Nephron (organoid): ENCODE results near the gene HPCAL1.

Experiments used
- H3K27ac Mint-ChIP-seq, 3 experiments: 2 replicates each; pipeline ENCODE4 v1.8.0; 2020; ENCODE audit warnings: mixed read lengths in 3 of 3, mild to moderate bottlenecking in 2 of 3, moderate library complexity in 1 of 3
- H3K27me3 Mint-ChIP-seq: 2 replicates; pipeline ENCODE4 v1.8.0; 2021; ENCODE audit warnings: low read depth, mild to moderate bottlenecking, moderate library complexity, mixed read lengths
- H3K36me3 Mint-ChIP-seq: 2 replicates; pipeline ENCODE4 v1.8.0; 2020; ENCODE audit warnings: low read depth, mixed read lengths
- H3K4me1 Mint-ChIP-seq: 2 replicates; pipeline ENCODE4 v1.8.0; 2020; ENCODE audit warnings: mixed read lengths
- H3K4me3 Mint-ChIP-seq, 3 experiments: 2 replicates each; pipeline ENCODE4 v1.8.0; 2020; ENCODE audit warnings: mild to moderate bottlenecking in 3 of 3, mixed read lengths in 3 of 3, moderate library complexity in 2 of 3
- H3K9me3 Mint-ChIP-seq: 2 replicates; pipeline ENCODE4 v1.8.0; 2020; ENCODE audit warnings: mixed read lengths
- CTCF ChIP-seq, 3 experiments: fragments of 200-600 bp; sonication (generic); IDR thresholded peaks; one replicate each; pipeline ENCODE4 v1.5.0; 2021; ENCODE audit warnings: antibody characterized with exemption in 3 of 3; ENCODE audit not compliant: unreplicated experiment in 3 of 3

Gene HPCAL1

GRCh38 chr2:10316336-10316735 is 13.6 kb downstream of the HPCAL1 start:
- peaks cover 4% of the 10 kb centered on the region for H3K4me1 Mint-ChIP-seq
- no peaks in the 10 kb centered on the region for H3K27me3 Mint-ChIP-seq
- peaks cover 3% of the 10 kb centered on the region for H3K9me3 Mint-ChIP-seq
- H3K4me3 Mint-ChIP-seq, result no peak overlapping the region
- H3K27ac Mint-ChIP-seq, result peak overlapping the region in 1 of 3 experiments; percentile 13
- H3K36me3 Mint-ChIP-seq, result peaks cover 6% of the 10 kb centered on the region
- TF ChIP-seq CTCF (IDR thresholded peaks at IDR 0.05; ENCODE audit: unreplicated experiment in 3 of 3), result no peak

GRCh38 chr2:10316860-10317259 is 14.2 kb downstream of the HPCAL1 start:
- no peak overlapping the region for H3K4me3 Mint-ChIP-seq
- TF ChIP-seq CTCF (IDR thresholded peaks at IDR 0.05; ENCODE audit: unreplicated experiment in 3 of 3), result no peak
- H3K4me1 Mint-ChIP-seq, result peaks cover 4% of the 10 kb centered on the region
- H3K9me3 Mint-ChIP-seq, result peaks cover 3% of the 10 kb centered on the region
- H3K27ac Mint-ChIP-seq, result no peak overlapping the region
- no peaks in the 10 kb centered on the region for H3K27me3 Mint-ChIP-seq
- peaks cover 6% of the 10 kb centered on the region for H3K36me3 Mint-ChIP-seq

DNA sequence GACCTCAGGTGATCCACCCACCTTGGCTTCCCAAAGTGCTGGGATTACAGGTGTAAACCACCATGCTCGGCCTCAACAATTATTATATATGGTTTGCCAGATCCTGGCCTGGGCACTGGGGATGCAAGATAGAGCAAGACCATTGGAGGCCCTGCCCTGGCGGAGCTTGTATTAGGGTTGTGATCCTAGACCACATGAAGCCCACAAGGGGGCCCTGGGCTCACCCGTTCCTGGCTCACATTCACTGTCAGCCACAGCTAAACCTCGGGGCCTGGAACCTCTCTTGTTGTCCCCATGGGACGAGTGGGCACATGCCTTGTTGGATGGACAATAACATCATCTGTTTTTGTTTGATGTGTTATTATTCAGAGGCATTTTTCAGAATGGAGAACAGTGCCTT is 14.9 kb downstream of the HPCAL1 start:
- H3K9me3 Mint-ChIP-seq, result peaks cover 3% of the 10 kb centered on the region
- no peak overlapping the region for H3K4me3 Mint-ChIP-seq
- H3K27me3 Mint-ChIP-seq, result no peaks in the 10 kb centered on the region
- peaks cover 6% of the 10 kb centered on the region for H3K36me3 Mint-ChIP-seq
- peaks cover 4% of the 10 kb centered on the region for H3K4me1 Mint-ChIP-seq
- no peak for TF ChIP-seq CTCF (IDR thresholded peaks at IDR 0.05; ENCODE audit: unreplicated experiment in 3 of 3)
- H3K27ac Mint-ChIP-seq, result no peak overlapping the region

- H3K4me3 Mint-ChIP-seq, result no peak overlapping the region
- peaks cover 4% of the 10 kb centered on the region for H3K4me1 Mint-ChIP-seq
- peaks cover 5% of the 10 kb centered on the region for H3K27me3 Mint-ChIP-seq
- peaks cover 3% of the 10 kb centered on the region for H3K9me3 Mint-ChIP-seq
- H3K36me3 Mint-ChIP-seq, result peaks cover 6% of the 10 kb centered on the region
- no peak for TF ChIP-seq CTCF (IDR thresholded peaks at IDR 0.05; ENCODE audit: unreplicated experiment in 3 of 3)
- H3K27ac Mint-ChIP-seq, result no peak overlapping the region
These were observed 15.6 kb downstream of the HPCAL1 start for GRCh38 chr2:10318345-10318744.

GRCh38 chr2:10319892-10320574 is 17.3 kb downstream of the HPCAL1 start:
- peaks cover 6% of the 10 kb centered on the region for H3K36me3 Mint-ChIP-seq
- peaks cover 4% of the 10 kb centered on the region for H3K4me1 Mint-ChIP-seq
- no peak overlapping the region for H3K4me3 Mint-ChIP-seq
- no peak for TF ChIP-seq CTCF (IDR thresholded peaks at IDR 0.05; ENCODE audit: unreplicated experiment in 3 of 3)
- peaks cover 3% of the 10 kb centered on the region for H3K9me3 Mint-ChIP-seq
- peaks cover 5% of the 10 kb centered on the region for H3K27me3 Mint-ChIP-seq
- H3K27ac Mint-ChIP-seq, result no peak overlapping the region

DNA sequence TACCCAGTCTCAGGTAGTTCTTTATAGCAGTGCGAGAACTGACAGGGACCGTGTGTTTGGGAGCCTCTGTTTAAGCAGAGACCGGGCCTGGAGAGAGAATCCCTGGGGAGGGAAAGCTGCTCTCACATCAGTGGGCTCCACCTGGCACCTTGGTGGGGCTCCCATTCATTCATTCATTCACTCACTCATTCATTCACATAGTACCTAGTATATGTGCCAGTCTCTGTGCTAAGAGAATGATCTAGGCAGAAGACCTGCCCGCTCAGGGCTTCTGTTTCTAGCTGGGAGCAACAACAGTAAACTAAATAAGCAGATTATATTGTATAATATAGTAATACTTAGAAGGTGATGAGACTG is 17.8 kb downstream of the HPCAL1 start:
- H3K27ac Mint-ChIP-seq, result no peak overlapping the region
- TF ChIP-seq CTCF (IDR thresholded peaks at IDR 0.05; ENCODE audit: unreplicated experiment in 3 of 3), result no peak
- peaks cover 3% of the 10 kb centered on the region for H3K9me3 Mint-ChIP-seq
- peaks cover 4% of the 10 kb centered on the region for H3K4me1 Mint-ChIP-seq
- H3K4me3 Mint-ChIP-seq, result no peak overlapping the region
- peaks cover 5% of the 10 kb centered on the region for H3K27me3 Mint-ChIP-seq
- H3K36me3 Mint-ChIP-seq, result peaks cover 6% of the 10 kb centered on the region
